ENCODE measurements around the gene MRI1. TPM values are rescaled to one million over a fixed set of nuclear protein-coding genes. Genes with fewer than 3 reads are reported as not detected.

MRI1 gene
- total and polyA plus RNA-seq, 2 donors (not counting 3 experiments of a cell fraction or from before 2014, with no cell fraction given): 56.2 to 63.2 TPM

- no peaks in the 10 kb centered on the region for H4K20me1 ChIP-seq (replicated peaks; ENCODE audit: control insufficient read depth, extremely low read depth, insufficient read depth, low read length)
- intact Hi-C loops (cut with micrococcal nuclease) (no loop called here), dilution Hi-C loops (cut with MboI; ENCODE audit: extremely low pct_ligation_motif_present, low sequenced_read_pairs) (no loop called here)
- no TSS peak for BruUV-seq (replicated peaks)
- no peak overlapping the region for H2AFZ ChIP-seq (ENCODE audit: low read depth, low read length)
- H3K27ac ChIP-seq (ENCODE audit: insufficient read depth, low read depth, low read length): no peak overlapping the region
- no peaks in the 10 kb centered on the region for H3K27me3 ChIP-seq (ENCODE audit: control insufficient read depth in 2 of 2, insufficient read depth in 2 of 2, low read length in 2 of 2)
- H3K9ac ChIP-seq (replicated peaks; ENCODE audit: extremely low read depth, insufficient read depth, low read length): no peak overlapping the region
- ChIA-PET CTCF (no interaction called here), POLR2A (no interaction called here)
- TF ChIP-seq MAX (IDR thresholded peaks at IDR 0.05; ENCODE audit: insufficient read depth, insufficient read length): no peak
- no peak for TF ChIP-seq GATA2 (IDR thresholded peaks at IDR 0.05; ENCODE audit: insufficient read depth, insufficient read length, low read depth, low read length)
- no peak for TF ChIP-seq POLR2A (IDR thresholded peaks at IDR 0.05; ENCODE audit: low read depth, low read length)
- TF ChIP-seq FOS (IDR thresholded peaks at IDR 0.05; ENCODE audit: borderline replicate concordance, insufficient read depth, low read length): no peak
- TF ChIP-seq POLR2AphosphoS5 (IDR thresholded peaks at IDR 0.05; ENCODE audit: insufficient read depth, low read depth, low read length): no peak
- TF ChIP-seq CTCF (IDR thresholded peaks at IDR 0.05; ENCODE audit: extremely low read depth in 1 of 2, insufficient read depth in 1 of 2, low read depth in 1 of 2, low read length in 2 of 2): no peak
- TF ChIP-seq JUN (IDR thresholded peaks at IDR 0.05; ENCODE audit: borderline replicate concordance, insufficient read depth, insufficient read length, low read depth): no peak
- TF ChIP-seq MYC (IDR thresholded peaks at IDR 0.05; ENCODE audit: low read depth, low read length): no peak
- no peak for TF ChIP-seq EZH2 (IDR thresholded peaks at IDR 0.05; ENCODE audit: borderline replicate concordance, low read depth, low read length, severe bottlenecking)
- no peak overlapping the region for H3K4me2 ChIP-seq (ENCODE audit: insufficient read depth, low read length)
- no peaks in the 10 kb centered on the region for H3K9me3 ChIP-seq (replicated peaks; ENCODE audit: control insufficient read depth, insufficient read depth, low read length)
- no peaks in the 10 kb centered on the region for H3K9me1 ChIP-seq (replicated peaks; ENCODE audit: control insufficient read depth, extremely low read depth, insufficient read depth, low read length)
- peaks cover 20% of the 10 kb centered on the region for H3K4me1 ChIP-seq (ENCODE audit: control insufficient read depth, extremely low read depth, insufficient read depth, low read length)
- peaks cover 14 to 24% of the 10 kb centered on the region in 2 experiments for H3K36me3 ChIP-seq (ENCODE audit: control insufficient read depth in 2 of 2, extremely low read depth in 1 of 2, insufficient read depth in 2 of 2, low read length in 2 of 2)
- FAIRE-seq (no peak), DNase-seq (ENCODE audit: low read depth, low spot score) (no peak)
- H3K79me2 ChIP-seq (ENCODE audit: control insufficient read depth, insufficient read depth, low read length): peaks cover 22% of the 10 kb centered on the region
- H3K4me3 ChIP-seq (replicated peaks in 1 of 3; ENCODE audit: insufficient read depth in 1 of 3, low read depth in 1 of 3, low read length in 3 of 3): no peak overlapping the region
Measured at GRCh38 chr19:13778398-13778797, 14.1 kb downstream of the MRI1 start.

Data from endothelial cell of umbilical vein (primary cell).